ENCODE results near the gene CLSTN3. TPM values are rescaled to one million over a fixed set of nuclear protein-coding genes. Genes with fewer than 3 reads are reported as not detected.
"Not testable (repeated sequence)": the region's sequence is repeated elsewhere in the genome, so short reads cannot be mapped to it uniquely, and the experiment has no call there.

The CLSTN3 gene
- total RNA-seq, 1 experiment from 2014 or later, result 40.2 TPM

DNA sequence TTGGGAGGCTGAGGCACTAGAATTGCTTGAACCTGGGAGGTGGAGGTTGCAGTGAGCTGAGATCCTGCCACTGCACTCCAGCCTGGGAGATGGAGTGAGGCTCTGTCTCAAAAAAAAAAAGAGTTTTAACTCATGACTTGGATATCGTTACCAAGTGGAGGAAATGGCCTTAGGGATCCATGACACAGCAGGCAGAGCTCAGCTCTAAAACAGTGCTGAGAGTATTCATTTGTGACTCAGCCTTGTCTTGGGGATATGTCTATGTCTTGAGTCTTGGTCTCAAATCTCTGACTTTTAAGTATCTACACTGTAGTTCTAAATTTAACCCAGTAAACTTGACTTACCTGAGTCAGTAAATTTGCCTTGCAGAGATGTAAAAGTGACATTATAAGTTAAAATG, 50.5 kb downstream of the CLSTN3 start:
- Histone ChIP-seq H3K4me3 (ENCODE audit: low read depth, low read length) (no peak overlapping the region), H3K9me3 (peaks cover 14% of the 10 kb centered on the region), H3K36me3 (ENCODE audit: control insufficient read depth, insufficient read depth, low read length) (no peaks in the 10 kb centered on the region), H3K4me1 (no peaks in the 10 kb centered on the region), H3K27me3 (replicated peaks; ENCODE audit: control insufficient read depth, insufficient read depth, low read length) (no peaks in the 10 kb centered on the region)
- BruUV-seq (replicated peaks), result no TSS peak
- Mint-ChIP-seq H3K36me3 (ENCODE audit: insufficient read depth, unreplicated experiment) (no peaks in the 10 kb centered on the region), H3K4me3 (ENCODE audit: unreplicated experiment) (no peak overlapping the region), H3K9me3 (ENCODE audit: unreplicated experiment) (peaks cover 2% of the 10 kb centered on the region), H3K27ac (ENCODE audit: unreplicated experiment) (no peak overlapping the region), H3K27me3 (ENCODE audit: insufficient read depth, unreplicated experiment) (peaks cover 20% of the 10 kb centered on the region), H3K4me1 (ENCODE audit: low read depth, unreplicated experiment) (no peaks in the 10 kb centered on the region)
- TF ChIP-seq, protein P1, sequence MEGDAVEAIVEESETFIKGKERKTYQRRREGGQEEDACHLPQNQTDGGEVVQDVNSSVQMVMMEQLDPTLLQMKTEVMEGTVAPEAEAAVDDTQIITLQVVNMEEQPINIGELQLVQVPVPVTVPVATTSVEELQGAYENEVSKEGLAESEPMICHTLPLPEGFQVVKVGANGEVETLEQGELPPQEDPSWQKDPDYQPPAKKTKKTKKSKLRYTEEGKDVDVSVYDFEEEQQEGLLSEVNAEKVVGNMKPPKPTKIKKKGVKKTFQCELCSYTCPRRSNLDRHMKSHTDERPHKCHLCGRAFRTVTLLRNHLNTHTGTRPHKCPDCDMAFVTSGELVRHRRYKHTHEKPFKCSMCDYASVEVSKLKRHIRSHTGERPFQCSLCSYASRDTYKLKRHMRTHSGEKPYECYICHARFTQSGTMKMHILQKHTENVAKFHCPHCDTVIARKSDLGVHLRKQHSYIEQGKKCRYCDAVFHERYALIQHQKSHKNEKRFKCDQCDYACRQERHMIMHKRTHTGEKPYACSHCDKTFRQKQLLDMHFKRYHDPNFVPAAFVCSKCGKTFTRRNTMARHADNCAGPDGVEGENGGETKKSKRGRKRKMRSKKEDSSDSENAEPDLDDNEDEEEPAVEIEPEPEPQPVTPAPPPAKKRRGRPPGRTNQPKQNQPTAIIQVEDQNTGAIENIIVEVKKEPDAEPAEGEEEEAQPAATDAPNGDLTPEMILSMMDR (IDR thresholded peaks at IDR 0.05; ENCODE audit: insufficient read depth in 1 of 2, low read depth in 1 of 2, low read length in 1 of 2, severe bottlenecking in 1 of 2, unreplicated experiment in 1 of 2), result no peak
- no peak for DNase-seq
- ChIA-PET CTCF (no interaction called here), POLR2A (no interaction called here)
- intact Hi-C loops (cut with micrococcal nuclease; ENCODE audit: unreplicated experiment), result no loop called here

DNA sequence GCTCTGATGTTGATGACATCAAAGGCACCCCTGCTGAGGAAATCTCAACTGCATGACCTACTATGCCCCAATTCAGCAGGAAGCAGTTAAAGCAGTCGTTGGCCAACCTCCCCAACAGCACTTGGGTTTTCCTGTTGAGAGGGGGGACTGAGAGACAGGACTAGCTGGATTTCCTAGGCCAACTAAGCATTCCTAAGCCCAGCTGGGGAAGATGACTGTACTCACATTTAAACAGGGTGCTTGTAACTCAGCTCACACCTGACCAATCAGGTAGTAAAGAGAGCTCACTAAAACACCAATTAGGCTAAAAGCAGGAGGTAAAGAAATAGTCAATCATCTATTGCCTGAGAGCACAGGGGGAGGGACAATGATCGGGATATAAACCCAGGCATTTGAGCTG, 55.9 kb downstream of the CLSTN3 start:
- ChIA-PET CTCF (interaction anchor here (0.7 to 0.8 kb wide), 2 partner anchors 41 to 267 kb away, joined by 3 to 6 read pairs; no protein-coding TSS in a partner anchor), POLR2A (interaction anchor here (0.6 kb wide), 1 partner anchor 168 kb away, joined by 4 read pairs; no protein-coding TSS in a partner anchor)
- H3K27ac Mint-ChIP-seq (ENCODE audit: unreplicated experiment); H3K36me3 Mint-ChIP-seq (ENCODE audit: insufficient read depth, unreplicated experiment); H3K9me3 Mint-ChIP-seq (ENCODE audit: unreplicated experiment); H3K4me3 Mint-ChIP-seq (ENCODE audit: unreplicated experiment); BruUV-seq (replicated peaks); DNase-seq; H3K4me3 ChIP-seq (ENCODE audit: low read depth, low read length); intact Hi-C loops (cut with micrococcal nuclease; ENCODE audit: unreplicated experiment); H3K36me3 ChIP-seq (ENCODE audit: control insufficient read depth, insufficient read depth, low read length); H3K27me3 ChIP-seq (replicated peaks; ENCODE audit: control insufficient read depth, insufficient read depth, low read length); H3K9me3 ChIP-seq: not testable (repeated sequence)
- H3K4me1 ChIP-seq, result peaks cover 15% of the 10 kb centered on the region; the same call in 1 of the 2 replicates
- Mint-ChIP-seq H3K4me1 (ENCODE audit: low read depth, unreplicated experiment) (peaks cover 19% of the 10 kb centered on the region), H3K27me3 (ENCODE audit: insufficient read depth, unreplicated experiment) (peaks cover 18% of the 10 kb centered on the region)

GRCh38 chr12:7188562-7189397, 58.6 kb downstream of the CLSTN3 start:
- peak; percentile 83 to 84 for DNase-seq
- H3K27ac Mint-ChIP-seq (ENCODE audit: unreplicated experiment), result peak overlapping the region; percentile 90
- no peaks in the 10 kb centered on the region for H3K9me3 Mint-ChIP-seq (ENCODE audit: unreplicated experiment)
- Histone ChIP-seq H3K4me1 (peaks cover 16% of the 10 kb centered on the region; the same call in 1 of the 2 replicates), H3K9me3 (no peaks in the 10 kb centered on the region), H3K27me3 (replicated peaks; ENCODE audit: control insufficient read depth, insufficient read depth, low read length) (no peaks in the 10 kb centered on the region), H3K4me3 (ENCODE audit: low read depth, low read length) (peak overlapping the region; percentile 96), H3K36me3 (ENCODE audit: control insufficient read depth, insufficient read depth, low read length) (no peaks in the 10 kb centered on the region)
- ChIA-PET POLR2A (interaction anchor here (0.6 to 0.7 kb wide), 4 partner anchors 80 to 894 kb away, joined by 3 to 6 read pairs (median 3); no protein-coding TSS in a partner anchor), CTCF (interaction anchor here (0.5 to 1.6 kb wide), 9 partner anchors 9 to 697 kb away, joined by 3 to 5 read pairs (median 3); partner anchors contain the start of gene SPSB2)
- intact Hi-C loops (cut with micrococcal nuclease; ENCODE audit: unreplicated experiment), result loop anchor here (1.0 kb wide), 1 partner anchor 46 kb away; no protein-coding TSS in a partner anchor
- peaks cover 8% of the 10 kb centered on the region for H3K27me3 Mint-ChIP-seq (ENCODE audit: insufficient read depth, unreplicated experiment)
- BruUV-seq (replicated peaks), result TSS peak; percentile 75
- peaks cover 22% of the 10 kb centered on the region for H3K36me3 Mint-ChIP-seq (ENCODE audit: insufficient read depth, unreplicated experiment)
- peak overlapping the region; percentile 93 for H3K4me3 Mint-ChIP-seq (ENCODE audit: unreplicated experiment)
- peaks cover 21% of the 10 kb centered on the region for H3K4me1 Mint-ChIP-seq (ENCODE audit: low read depth, unreplicated experiment)
- TF ChIP-seq, protein P1 (IDR thresholded peaks at IDR 0.05; ENCODE audit: insufficient read depth in 1 of 2, low read depth in 1 of 2, low read length in 1 of 2, severe bottlenecking in 1 of 2, unreplicated experiment in 1 of 2), result peak; percentile 56 to 82

Data from Caco-2 (cell line).